ENCODE results near the gene CD93. TPM values are rescaled to one million over a fixed set of nuclear protein-coding genes. Genes with fewer than 3 reads are reported as not detected.
A peak's percentile ranks its signal among the peaks of the same experiment; 100 is the strongest.

The CD93 gene
- total and polyA plus RNA-seq, 2 donors (not counting 1 experiment from before 2014, with no cell fraction given): 0.01 TPM; not detected in 1

GRCh38 chr20:23105193-23105592 lies 19.1 kb upstream of the CD93 start:
- Histone ChIP-seq H3K27me3 (ENCODE audit: control insufficient read depth, insufficient read depth, low read length) (no peaks in the 10 kb centered on the region), H2AFZ (ENCODE audit: low read length) (no peak overlapping the region), H3K27ac (ENCODE audit: insufficient read depth, low read length) (no peak overlapping the region), H3K9me3 (ENCODE audit: control insufficient read depth, insufficient read depth, low read depth, low read length) (no peaks in the 10 kb centered on the region), H3K4me1 (ENCODE audit: control insufficient read depth, extremely low read depth, insufficient read depth, low read length) (no peaks in the 10 kb centered on the region), H3K4me3 (replicated peaks in 1 of 4; ENCODE audit: control extremely low read depth in 1 of 4, insufficient read depth in 1 of 4, low read depth in 3 of 4, low read length in 4 of 4) (no peak overlapping the region), H3K4me2 (ENCODE audit: extremely low read depth, insufficient read depth, low read length) (no peak overlapping the region), H3K9ac (ENCODE audit: insufficient read depth, low read length) (no peak overlapping the region), H3K36me3 (ENCODE audit: control insufficient read depth, insufficient read depth, low read length) (no peaks in the 10 kb centered on the region), H4K20me1 (ENCODE audit: control insufficient read depth, extremely low read depth, insufficient read depth, low read length) (no peaks in the 10 kb centered on the region), H3K79me2 (ENCODE audit: control insufficient read depth, insufficient read depth, low read length) (no peaks in the 10 kb centered on the region)
- no peak for DNase-seq (ENCODE audit: low read depth in 2 of 2)
- TF ChIP-seq CTCF (conservative IDR thresholded peaks at IDR 0.05 in 1 of 2, IDR thresholded peaks at IDR 0.05 in 1 of 2; ENCODE audit: low read depth in 1 of 2, low read length in 2 of 2) (no peak), EZH2 (IDR thresholded peaks at IDR 0.05; ENCODE audit: low read length, missing control alignments) (no peak)

GRCh38 chr20:23103284-23104018 lies 17.3 kb upstream of the CD93 start:
- Histone ChIP-seq H3K9me3 (ENCODE audit: control insufficient read depth, insufficient read depth, low read depth, low read length) (no peaks in the 10 kb centered on the region), H3K79me2 (ENCODE audit: control insufficient read depth, insufficient read depth, low read length) (no peaks in the 10 kb centered on the region), H3K9ac (ENCODE audit: insufficient read depth, low read length) (no peak overlapping the region), H3K4me3 (replicated peaks in 1 of 4; ENCODE audit: control extremely low read depth in 1 of 4, insufficient read depth in 1 of 4, low read depth in 3 of 4, low read length in 4 of 4) (no peak overlapping the region), H4K20me1 (ENCODE audit: control insufficient read depth, extremely low read depth, insufficient read depth, low read length) (no peaks in the 10 kb centered on the region), H3K36me3 (ENCODE audit: control insufficient read depth, insufficient read depth, low read length) (no peaks in the 10 kb centered on the region), H2AFZ (ENCODE audit: low read length) (no peak overlapping the region), H3K27ac (ENCODE audit: insufficient read depth, low read length) (no peak overlapping the region), H3K4me1 (ENCODE audit: control insufficient read depth, extremely low read depth, insufficient read depth, low read length) (no peaks in the 10 kb centered on the region), H3K27me3 (ENCODE audit: control insufficient read depth, insufficient read depth, low read length) (no peaks in the 10 kb centered on the region), H3K4me2 (ENCODE audit: extremely low read depth, insufficient read depth, low read length) (no peak overlapping the region)
- peak in 1 of 2 donors; percentile 26 for DNase-seq (ENCODE audit: low read depth in 2 of 2)
- no peak for TF ChIP-seq EZH2 (IDR thresholded peaks at IDR 0.05; ENCODE audit: low read length, missing control alignments)
- TF ChIP-seq CTCF (conservative IDR thresholded peaks at IDR 0.05 in 1 of 2, IDR thresholded peaks at IDR 0.05 in 1 of 2; ENCODE audit: low read depth in 1 of 2, low read length in 2 of 2): no peak

- Histone ChIP-seq H3K36me3 (ENCODE audit: control insufficient read depth, insufficient read depth, low read length) (no peaks in the 10 kb centered on the region), H3K4me3 (replicated peaks in 1 of 4; ENCODE audit: control extremely low read depth in 1 of 4, insufficient read depth in 1 of 4, low read depth in 3 of 4, low read length in 4 of 4) (no peak overlapping the region), H3K9ac (ENCODE audit: insufficient read depth, low read length) (no peak overlapping the region), H3K9me3 (ENCODE audit: control insufficient read depth, insufficient read depth, low read depth, low read length) (no peaks in the 10 kb centered on the region), H3K79me2 (ENCODE audit: control insufficient read depth, insufficient read depth, low read length) (no peaks in the 10 kb centered on the region), H3K27me3 (ENCODE audit: control insufficient read depth, insufficient read depth, low read length) (no peaks in the 10 kb centered on the region), H3K27ac (ENCODE audit: insufficient read depth, low read length) (no peak overlapping the region), H4K20me1 (ENCODE audit: control insufficient read depth, extremely low read depth, insufficient read depth, low read length) (no peaks in the 10 kb centered on the region), H2AFZ (ENCODE audit: low read length) (no peak overlapping the region), H3K4me2 (ENCODE audit: extremely low read depth, insufficient read depth, low read length) (no peak overlapping the region), H3K4me1 (ENCODE audit: control insufficient read depth, extremely low read depth, insufficient read depth, low read length) (no peaks in the 10 kb centered on the region)
- DNase-seq (ENCODE audit: low read depth in 2 of 2): no peak
- TF ChIP-seq EZH2 (IDR thresholded peaks at IDR 0.05; ENCODE audit: low read length, missing control alignments) (no peak), CTCF (conservative IDR thresholded peaks at IDR 0.05 in 1 of 2, IDR thresholded peaks at IDR 0.05 in 1 of 2; ENCODE audit: low read depth in 1 of 2, low read length in 2 of 2) (no peak)
Measured at GRCh38 chr20:23101696-23102406, 15.7 kb upstream of the CD93 start.
